Upper lobe of right lung (tissue), 1 donor: ENCODE results near the gene HTR3C. TPM values are rescaled to one million over a fixed set of nuclear protein-coding genes. Genes with fewer than 3 reads are reported as not detected.
"Not testable (repeated sequence)": the region's sequence is repeated elsewhere in the genome, so short reads cannot be mapped to it uniquely, and the experiment has no call there.

Experiments used
- ATAC-seq: fragments of 200-7000 bp; cut with Tn5 transposase; one replicate; pipeline ENCODE4 v1.9.1; 2020; ENCODE audit warnings: mild to moderate bottlenecking, moderate library complexity
- DNase-seq: peaks from one replicate; pipeline ENCODE4 v3.0.0-alpha.2; 2020
- H3K27ac ChIP-seq: fragments of 200-600 bp; one replicate; pipeline ENCODE4 v1.8.0; 2022
- H3K27me3 ChIP-seq: fragments of 200-600 bp; one replicate; pipeline ENCODE4 v1.8.0; 2022; ENCODE audit warnings: mild to moderate bottlenecking
- H3K36me3 ChIP-seq: fragments of 200-600 bp; one replicate; pipeline ENCODE4 v1.8.0; 2022
- H3K4me1 ChIP-seq: fragments of 200-600 bp; one replicate; pipeline ENCODE4 v1.8.0; 2022
- H3K4me3 ChIP-seq: fragments of 200-600 bp; one replicate; pipeline ENCODE4 v1.8.0; 2022; ENCODE audit warnings: mild to moderate bottlenecking
- H3K9me3 ChIP-seq: fragments of 200-600 bp; one replicate; pipeline ENCODE4 v1.8.0; 2022
- CTCF ChIP-seq: fragments of 200-600 bp; IDR thresholded peaks from one replicate; pipeline ENCODE4 v1.8.0; 2022; ENCODE audit warnings: antibody characterized with exemption
- intact Hi-C: fragments of 100-400 bp; cut with DNase I; formaldehyde crosslinking; loops from one replicate; pipeline ENCODE4 v1.11.0; 2022
- total RNA-seq: library from RNA; stranded (reverse); fragmentation: NEBNext Ultra II Directional; extraction: Animal tissue kit (Norgen Biotek cat#: 25700); gene quantifications from one replicate; pipeline ENCODE4 v1.2.1, GENCODE V29; 2021
- donor health status: DM: no; HTN: yes; CAD: no; lungs with severe emphysema.

The HTR3C gene
- total RNA-seq, 1 donor from 2014 or later, result not detected

- no peaks in the 10 kb centered on the region for H3K9me3 ChIP-seq
- no peak for TF ChIP-seq CTCF
These were observed 22.3 kb upstream of the HTR3C start for GRCh38 chr3:184030536-184030935.

GRCh38 chr3:184031187-184031792, 21.6 kb upstream of the HTR3C start, which contains the start of gene HTR3D:
HTR3D (plus strand) TSS chr3:184031742; CDS start chr3:184031742, 0 bp downstream.
- no peaks in the 10 kb centered on the region for H3K9me3 ChIP-seq
- ATAC-seq (no peak), DNase-seq (no peak)
- no peaks in the 10 kb centered on the region for H3K4me1 ChIP-seq
- no peak for TF ChIP-seq CTCF
- intact Hi-C loops, result no loop called here
- no peak within 1 kb of the TSS for H3K4me3 ChIP-seq
- H3K36me3 ChIP-seq, result no peaks in the 10 kb centered on the region
- no peaks in the 10 kb centered on the region for H3K27me3 ChIP-seq
- no peak within 1 kb of the TSS for H3K27ac ChIP-seq

More at GRCh38 chr3:184030536-184030935, 22.3 kb upstream of the HTR3C start:
- intact Hi-C loops, result no loop called here
- ATAC-seq, result no peak
- Histone ChIP-seq H3K27me3 (no peaks in the 10 kb centered on the region), H3K27ac (no peak overlapping the region), H3K4me3 (no peak overlapping the region), H3K36me3 (no peaks in the 10 kb centered on the region), H3K4me1 (no peaks in the 10 kb centered on the region)
- no peak for DNase-seq

GRCh38 chr3:184037816-184038215, 15.0 kb upstream of the HTR3C start:
- H3K4me3 ChIP-seq, result no peak overlapping the region
- DNase-seq, result no peak
- TF ChIP-seq CTCF, result no peak
- intact Hi-C loops, result no loop called here
- no peaks in the 10 kb centered on the region for H3K27me3 ChIP-seq
- H3K27ac ChIP-seq, result no peak overlapping the region
- no peak for ATAC-seq
- no peaks in the 10 kb centered on the region for H3K9me3 ChIP-seq
- H3K4me1 ChIP-seq, result no peaks in the 10 kb centered on the region
- no peaks in the 10 kb centered on the region for H3K36me3 ChIP-seq

- H3K9me3 ChIP-seq, H3K27ac ChIP-seq, intact Hi-C loops, ATAC-seq, H3K36me3 ChIP-seq, H3K27me3 ChIP-seq, DNase-seq, H3K4me1 ChIP-seq, H3K4me3 ChIP-seq: not testable (repeated sequence)
These were observed 14.5 kb upstream of the HTR3C start for GRCh38 chr3:184038307-184038706.

GRCh38 chr3:184039414-184039813, 13.4 kb upstream of the HTR3C start:
- no peaks in the 10 kb centered on the region for H3K36me3 ChIP-seq
- no peak overlapping the region for H3K27ac ChIP-seq
- H3K9me3 ChIP-seq, result no peaks in the 10 kb centered on the region
- intact Hi-C loops, result no loop called here
- no peak for TF ChIP-seq CTCF
- no peaks in the 10 kb centered on the region for H3K4me1 ChIP-seq
- DNase-seq, result no peak
- no peaks in the 10 kb centered on the region for H3K27me3 ChIP-seq
- no peak overlapping the region for H3K4me3 ChIP-seq
- ATAC-seq, result peak; percentile 82

- peak; percentile 54 for ATAC-seq
- H3K9me3 ChIP-seq, result no peaks in the 10 kb centered on the region
- H3K27me3 ChIP-seq, result no peaks in the 10 kb centered on the region
- no peak for DNase-seq
- intact Hi-C loops, result no loop called here
- H3K27ac ChIP-seq, result no peak overlapping the region
- peak; percentile 27 for TF ChIP-seq CTCF
- no peaks in the 10 kb centered on the region for H3K4me1 ChIP-seq
- no peak overlapping the region for H3K4me3 ChIP-seq
- H3K36me3 ChIP-seq, result no peaks in the 10 kb centered on the region
These were observed 12.8 kb upstream of the HTR3C start for GRCh38 chr3:184040010-184040409.
